H9 (cell line): ENCODE results near the gene TPP1. TPM values are rescaled to one million over a fixed set of nuclear protein-coding genes. Genes with fewer than 3 reads are reported as not detected.

Experiments used
- DNase-seq: peaks from one replicate; pipeline ENCODE4 v3.0.0-alpha.2; 2017
- H2AFZ ChIP-seq: one replicate; pipeline ENCODE4 v1.6.1; 2013; ENCODE audit warnings: mild to moderate bottlenecking, low read length, control low read depth, moderate library complexity
- H2AK5ac ChIP-seq: 2 replicates; pipeline ENCODE4 v1.6.1; 2013; ENCODE audit warnings: low read length, control low read depth, mixed read lengths; ENCODE audit not compliant: insufficient read length
- H2BK120ac ChIP-seq: one replicate; pipeline ENCODE4 v1.6.1; 2013; ENCODE audit warnings: low read depth, mild to moderate bottlenecking, low read length, control low read depth, inconsistent platforms; ENCODE audit not compliant: poor library complexity, severe bottlenecking
- H2BK12ac ChIP-seq: 2 replicates; pipeline ENCODE4 v1.6.1; 2013; ENCODE audit warnings: low read length, control low read depth, mixed read lengths, low read depth; ENCODE audit not compliant: insufficient read length
- H2BK15ac ChIP-seq: 2 replicates; pipeline ENCODE4 v1.6.1; 2013; ENCODE audit warnings: low read depth, low read length, control low read depth
- H2BK20ac ChIP-seq: one replicate; pipeline ENCODE4 v1.6.1; 2013; ENCODE audit warnings: low read depth, mild to moderate bottlenecking, low read length, control low read depth, inconsistent platforms; ENCODE audit not compliant: poor library complexity, severe bottlenecking
- H2BK5ac ChIP-seq: 2 replicates; pipeline ENCODE4 v1.6.1; 2013; ENCODE audit warnings: low read length, control low read depth, mixed read lengths; ENCODE audit not compliant: insufficient read length
- H3K14ac ChIP-seq: 2 replicates; pipeline ENCODE4 v1.6.1; 2013; ENCODE audit warnings: low read length, control low read depth; ENCODE audit not compliant: insufficient read depth
- H3K18ac ChIP-seq: 2 replicates; pipeline ENCODE4 v1.6.1; 2013; ENCODE audit warnings: low read depth, mild to moderate bottlenecking, mixed read lengths, low read length, control low read depth; ENCODE audit not compliant: insufficient read length
- H3K23ac ChIP-seq: 2 replicates; pipeline ENCODE4 v1.6.1; 2013; ENCODE audit warnings: low read length, control low read depth, mixed read lengths, low read depth; ENCODE audit not compliant: insufficient read length
- H3K23me2 ChIP-seq: 2 replicates; pipeline ENCODE4 v1.6.1; 2013; ENCODE audit warnings: low read depth, mild to moderate bottlenecking, mixed read lengths, low read length, control low read depth; ENCODE audit not compliant: insufficient read length, poor library complexity, severe bottlenecking
- H3K27ac ChIP-seq: 2 replicates; pipeline ENCODE4 v1.5.1; 2013; ENCODE audit warnings: low read length, control low read depth, mixed read lengths, low read depth; ENCODE audit not compliant: insufficient read length
- H3K27me3 ChIP-seq: 2 replicates; pipeline ENCODE4 v1.6.1; 2013; ENCODE audit warnings: low read length, control low read depth, inconsistent platforms; ENCODE audit not compliant: insufficient read depth
- H3K4ac ChIP-seq: 2 replicates; pipeline ENCODE4 v1.6.1; 2013; ENCODE audit warnings: low read depth, mild to moderate bottlenecking, control low read depth, inconsistent platforms, low read length, moderate library complexity
- H3K4me1 ChIP-seq: 2 replicates; pipeline ENCODE4 v1.6.1; 2013; ENCODE audit warnings: low read length, control low read depth, inconsistent platforms; ENCODE audit not compliant: insufficient read depth
- H3K4me2 ChIP-seq: 2 replicates; pipeline ENCODE4 v1.6.1; 2013; ENCODE audit warnings: low read length, control low read depth, mixed read lengths; ENCODE audit not compliant: insufficient read length, insufficient read depth
- H3K56ac ChIP-seq: 2 replicates; pipeline ENCODE4 v1.6.1; 2013; ENCODE audit warnings: low read depth, mild to moderate bottlenecking, mixed read lengths, low read length, control low read depth; ENCODE audit not compliant: insufficient read length
- H3K79me1 ChIP-seq: 2 replicates; pipeline ENCODE4 v1.6.1; 2013; ENCODE audit warnings: low read depth, mild to moderate bottlenecking, moderate library complexity, low read length, control low read depth, inconsistent platforms; ENCODE audit not compliant: insufficient read depth, poor library complexity, severe bottlenecking
- H3K79me2 ChIP-seq: 2 replicates; pipeline ENCODE4 v1.6.1; 2013; ENCODE audit warnings: low read length, control low read depth, inconsistent platforms; ENCODE audit not compliant: insufficient read depth
- H3K9ac ChIP-seq: 2 replicates; pipeline ENCODE4 v1.6.1; 2013; ENCODE audit warnings: low read length, control low read depth, mixed read lengths; ENCODE audit not compliant: insufficient read length; ENCODE audit errors: extremely low read depth
- H3K9me3 ChIP-seq: one replicate; pipeline ENCODE4 v1.6.1; 2013; ENCODE audit warnings: low read depth, low read length, inconsistent platforms; ENCODE audit not compliant: control insufficient read depth
- H3T11ph ChIP-seq: one replicate; pipeline ENCODE4 v1.6.1; 2013; ENCODE audit warnings: mild to moderate bottlenecking, low read length, control low read depth, inconsistent platforms
- H4K20me1 ChIP-seq: one replicate; pipeline ENCODE4 v1.6.1; 2013; ENCODE audit not compliant: control insufficient read depth, insufficient read length, insufficient read depth
- H4K5ac ChIP-seq: 2 replicates; pipeline ENCODE4 v1.6.1; 2013; ENCODE audit warnings: low read depth, mild to moderate bottlenecking, mixed read lengths, low read length, control low read depth; ENCODE audit not compliant: insufficient read length
- H4K8ac ChIP-seq: replicated peaks from 2 replicates; pipeline ENCODE4 v1.6.1; 2013; ENCODE audit warnings: low read length, control low read depth, mixed read lengths, low read depth; ENCODE audit not compliant: insufficient read length
- H4K91ac ChIP-seq: 2 replicates; pipeline ENCODE4 v1.6.1; 2013; ENCODE audit warnings: low read depth, mild to moderate bottlenecking, moderate library complexity, mixed read lengths, low read length, control low read depth; ENCODE audit not compliant: insufficient read length
- H3K27ac Mint-ChIP-seq, 3 experiments: 2 replicates in 2 of 3; 3 replicates in 1 of 3; pipeline ENCODE4 v1.8.0; 2020 to 2021; ENCODE audit warnings: mixed read lengths in 3 of 3, mild to moderate bottlenecking in 1 of 3, moderate library complexity in 1 of 3
- H3K27me3 Mint-ChIP-seq: 2 replicates; pipeline ENCODE4 v1.8.0; 2021; ENCODE audit warnings: low read depth, mild to moderate bottlenecking, moderate library complexity, mixed read lengths
- H3K36me3 Mint-ChIP-seq, 3 experiments: 2 replicates in 2 of 3; 3 replicates in 1 of 3; pipeline ENCODE4 v1.8.0; 2020 to 2021; ENCODE audit warnings: low read depth in 3 of 3, mixed read lengths in 3 of 3; ENCODE audit not compliant: insufficient read depth in 1 of 3
- H3K4me1 Mint-ChIP-seq, 2 experiments: 2 replicates each; pipeline ENCODE4 v1.8.0; 2020; ENCODE audit warnings: mixed read lengths in 2 of 2
- H3K4me3 Mint-ChIP-seq, 2 experiments: 2 replicates in 1 of 2; 3 replicates in 1 of 2; pipeline ENCODE4 v1.8.0; 2020 to 2021; ENCODE audit warnings: mild to moderate bottlenecking in 2 of 2, mixed read lengths in 2 of 2, moderate library complexity in 1 of 2
- H3K9me3 Mint-ChIP-seq, 2 experiments: 2 replicates in 1 of 2; 3 replicates in 1 of 2; pipeline ENCODE4 v1.8.0; 2020; ENCODE audit warnings: mild to moderate bottlenecking in 2 of 2, mixed read lengths in 2 of 2, moderate library complexity in 1 of 2
- WGBS: extraction: QIAGEN DNeasy Blood & Tissue Kit; methylation state at CpG from one replicate; pipeline ENCODE4 v1.1.7; 2013; ENCODE audit warnings: missing lambda C conversion rate, low lambda C conversion rate, mixed read lengths; ENCODE audit not compliant: insufficient read length; ENCODE audit errors: extremely low coverage; 5-methylcytosine and 5-hydroxymethylcytosine counted together
- total RNA-seq: library from RNA; stranded (reverse); gene quantifications from 2 replicates; pipeline ENCODE4 v1.2.1, GENCODE V29; 2021
- TF ChIP-seq, protein P1 (sequence below): fragments of 200-600 bp; sonication (generic); conservative IDR thresholded peaks from 3 replicates; pipeline ENCODE4 v1.8.0; 2021; ENCODE audit warnings: antibody characterized with exemption, mild to moderate bottlenecking

Gene TPP1
- total RNA-seq, 1 experiment from 2014 or later, result 37.2 TPM

GRCh38 chr11:6652182-6652581 lies 33.0 kb upstream of the TPP1 start:
- H3K9ac ChIP-seq, result no peak overlapping the region
- H4K8ac ChIP-seq, result no peak overlapping the region
- no peak overlapping the region for H2BK120ac ChIP-seq
- no peaks in the 10 kb centered on the region for H4K20me1 ChIP-seq
- no peak overlapping the region for H3K18ac ChIP-seq
- no peak overlapping the region for H3K14ac ChIP-seq
- no peaks in the 10 kb centered on the region for H3K79me2 ChIP-seq
- no peaks in the 10 kb centered on the region for H3K79me1 ChIP-seq
- no peak overlapping the region for H2BK20ac ChIP-seq
- H3K4me3 Mint-ChIP-seq, result no peak overlapping the region
- H3K4me2 ChIP-seq, result no peak overlapping the region
- no peak overlapping the region for H3K27ac Mint-ChIP-seq
- no peak overlapping the region for H4K91ac ChIP-seq
- no peaks in the 10 kb centered on the region for H3K9me3 Mint-ChIP-seq
- H2BK12ac ChIP-seq, result no peak overlapping the region
- no peaks in the 10 kb centered on the region for H3K36me3 Mint-ChIP-seq
- no peak overlapping the region for H2AFZ ChIP-seq
- no peak overlapping the region for H3K23ac ChIP-seq
- no peaks in the 10 kb centered on the region for H3K9me3 ChIP-seq
- H3K27me3 Mint-ChIP-seq, result peaks cover 13% of the 10 kb centered on the region
- H3K4ac ChIP-seq, result no peak overlapping the region
- peaks cover 1% of the 10 kb centered on the region; the same call in 1 of the 2 replicates for H3K4me1 ChIP-seq
- no peak for DNase-seq
- H3K27ac ChIP-seq, result no peak overlapping the region
- no peak overlapping the region for H2BK5ac ChIP-seq
- H3T11ph ChIP-seq, result no peak overlapping the region
- H3K56ac ChIP-seq, result no peak overlapping the region
- H3K27me3 ChIP-seq, result peaks cover 21% of the 10 kb centered on the region; the same call in 1 of the 2 replicates
- TF ChIP-seq, protein P1, sequence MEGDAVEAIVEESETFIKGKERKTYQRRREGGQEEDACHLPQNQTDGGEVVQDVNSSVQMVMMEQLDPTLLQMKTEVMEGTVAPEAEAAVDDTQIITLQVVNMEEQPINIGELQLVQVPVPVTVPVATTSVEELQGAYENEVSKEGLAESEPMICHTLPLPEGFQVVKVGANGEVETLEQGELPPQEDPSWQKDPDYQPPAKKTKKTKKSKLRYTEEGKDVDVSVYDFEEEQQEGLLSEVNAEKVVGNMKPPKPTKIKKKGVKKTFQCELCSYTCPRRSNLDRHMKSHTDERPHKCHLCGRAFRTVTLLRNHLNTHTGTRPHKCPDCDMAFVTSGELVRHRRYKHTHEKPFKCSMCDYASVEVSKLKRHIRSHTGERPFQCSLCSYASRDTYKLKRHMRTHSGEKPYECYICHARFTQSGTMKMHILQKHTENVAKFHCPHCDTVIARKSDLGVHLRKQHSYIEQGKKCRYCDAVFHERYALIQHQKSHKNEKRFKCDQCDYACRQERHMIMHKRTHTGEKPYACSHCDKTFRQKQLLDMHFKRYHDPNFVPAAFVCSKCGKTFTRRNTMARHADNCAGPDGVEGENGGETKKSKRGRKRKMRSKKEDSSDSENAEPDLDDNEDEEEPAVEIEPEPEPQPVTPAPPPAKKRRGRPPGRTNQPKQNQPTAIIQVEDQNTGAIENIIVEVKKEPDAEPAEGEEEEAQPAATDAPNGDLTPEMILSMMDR, result no peak
- no peak overlapping the region for H2BK15ac ChIP-seq
- no peak overlapping the region for H2AK5ac ChIP-seq
- peaks cover 7% of the 10 kb centered on the region for H3K23me2 ChIP-seq
- whole genome bisulfite sequencing, result no CpG with 5 or more reads among the region's 3 CpGs
- H4K5ac ChIP-seq, result no peak overlapping the region
- peaks cover 10 to 11% of the 10 kb centered on the region in 2 experiments for H3K4me1 Mint-ChIP-seq
